Activated T-cell treated with anti-CD3 and anti-CD28 coated beads for 4 hours (primary cell): Measurements from ENCODE around the gene CIRBP.

Experiments used
- DNase-seq: peaks from one replicate; pipeline ENCODE4 v3.0.0-alpha.2; 2020

Gene CIRBP

GRCh38 chr19:1269065-1269477 is at the start of gene CIRBP:
TSS of gene CIRBP (plus strand) at chr19:1269332. CDS start at chr19:1270934, 1,602 bp downstream.
- DNase-seq = peak; percentile 99

GRCh38 chr19:1219786-1220476 is 49.2 kb upstream of the CIRBP start:
- no peak for DNase-seq

GRCh38 chr19:1220477-1220930 is 48.6 kb upstream of the CIRBP start:
- no peak for DNase-seq

- DNase-seq = no peak
Measured at GRCh38 chr19:1220976-1221903, 47.9 kb upstream of the CIRBP start.

- no peak for DNase-seq
Measured at GRCh38 chr19:1221904-1222255, 47.3 kb upstream of the CIRBP start.

- DNase-seq = no peak
Measured at GRCh38 chr19:1222394-1222793, 46.7 kb upstream of the CIRBP start.

- DNase-seq = no peak
Measured at GRCh38 chr19:1223018-1223855, 45.9 kb upstream of the CIRBP start.

GRCh38 chr19:1224047-1224825 is 44.9 kb upstream of the CIRBP start:
- no peak for DNase-seq

GRCh38 chr19:1224847-1225246 is 44.3 kb upstream of the CIRBP start:
- DNase-seq = no peak

- no peak for DNase-seq
Measured at GRCh38 chr19:1225440-1226226, 43.5 kb upstream of the CIRBP start.

GRCh38 chr19:1226227-1226518 is 43.0 kb upstream of the CIRBP start:
- DNase-seq = no peak

GRCh38 chr19:1226522-1227303 is 42.4 kb upstream of the CIRBP start:
- no peak for DNase-seq

GRCh38 chr19:1227304-1228054 is 41.7 kb upstream of the CIRBP start:
- DNase-seq = no peak

- DNase-seq = no peak
Measured at GRCh38 chr19:1228161-1228957, 40.8 kb upstream of the CIRBP start.

- DNase-seq = no peak
Measured at GRCh38 chr19:1229056-1229923, 39.8 kb upstream of the CIRBP start.

- no peak for DNase-seq
Measured at GRCh38 chr19:1229924-1230782, 39.0 kb upstream of the CIRBP start.
